NCI-H146 (cell line): ENCODE data around the gene SLC9A8.

Source experiments
- DNase-seq: peaks from one replicate; lab custom pipeline; 2025; lab: John Stamatoyannopoulos, UW

Gene SLC9A8

GRCh38 chr20:49880177-49880576 is 67.5 kb downstream of the SLC9A8 start:
- no peak for DNase-seq

GRCh38 chr20:49880724-49881445 is 68.3 kb downstream of the SLC9A8 start:
- DNase-seq: no peak

GRCh38 chr20:49882171-49882970 is 69.7 kb downstream of the SLC9A8 start:
- no peak for DNase-seq

- DNase-seq: no peak
Measured at GRCh38 chr20:49883246-49883802, 70.7 kb downstream of the SLC9A8 start.

- peak; percentile 13 for DNase-seq
Measured at GRCh38 chr20:49885558-49886332, 73.1 kb downstream of the SLC9A8 start.

- DNase-seq: no peak
Measured at GRCh38 chr20:49886571-49887213, 74.1 kb downstream of the SLC9A8 start.

GRCh38 chr20:49887251-49888211 is 74.9 kb downstream of the SLC9A8 start:
- DNase-seq: no peak

GRCh38 chr20:49888212-49889000 is 75.8 kb downstream of the SLC9A8 start:
- DNase-seq: peak; percentile 23

GRCh38 chr20:49889001-49889934 is 76.6 kb downstream of the SLC9A8 start:
- no peak for DNase-seq

- no peak for DNase-seq
Measured at GRCh38 chr20:49889935-49890333, 77.3 kb downstream of the SLC9A8 start.

- no peak for DNase-seq
Measured at GRCh38 chr20:49890471-49891361, 78.1 kb downstream of the SLC9A8 start.

GRCh38 chr20:49891476-49892110 is 79.0 kb downstream of the SLC9A8 start:
- DNase-seq: no peak

- DNase-seq: no peak
Measured at GRCh38 chr20:49892260-49892659, 79.6 kb downstream of the SLC9A8 start.

- DNase-seq: no peak
Measured at GRCh38 chr20:49892817-49893216, 80.2 kb downstream of the SLC9A8 start.

GRCh38 chr20:49893242-49894072 is 80.8 kb downstream of the SLC9A8 start:
- DNase-seq: no peak

GRCh38 chr20:49894073-49894470 is 81.4 kb downstream of the SLC9A8 start:
- no peak for DNase-seq
